Mononuclear cell (primary cell): ENCODE results near the gene CENPP. TPM values are rescaled to one million over a fixed set of nuclear protein-coding genes. Genes with fewer than 3 reads are reported as not detected.

ENCODE experiments used
- H3K27me3 ChIP-seq: 2 replicates; pipeline ENCODE4 v1.6.0; 2011; ENCODE audit warnings: low read length, control low read depth; ENCODE audit not compliant: insufficient read depth
- H3K4me1 ChIP-seq: 2 replicates; pipeline ENCODE4 v1.5.1; 2011; ENCODE audit warnings: mild to moderate bottlenecking, low read length, control low read depth; ENCODE audit not compliant: insufficient read depth
- H3K4me3 ChIP-seq: 2 replicates; pipeline ENCODE4 v1.5.1; 2011; ENCODE audit warnings: mild to moderate bottlenecking, low read length, moderate library complexity
- H3K9me3 ChIP-seq: 2 replicates; pipeline ENCODE4 v1.5.1; 2011; ENCODE audit warnings: low read depth, mild to moderate bottlenecking, control low read depth, low read length
- total RNA-seq: library from RNA; depleted of rRNA; stranded (reverse); fragments of >200 nt; gene quantifications from one replicate; pipeline ENCODE4 v1.2.3, GENCODE V29; 2012

The CENPP gene
- total RNA-seq, 1 donor, result 12.5 TPM

DNA sequence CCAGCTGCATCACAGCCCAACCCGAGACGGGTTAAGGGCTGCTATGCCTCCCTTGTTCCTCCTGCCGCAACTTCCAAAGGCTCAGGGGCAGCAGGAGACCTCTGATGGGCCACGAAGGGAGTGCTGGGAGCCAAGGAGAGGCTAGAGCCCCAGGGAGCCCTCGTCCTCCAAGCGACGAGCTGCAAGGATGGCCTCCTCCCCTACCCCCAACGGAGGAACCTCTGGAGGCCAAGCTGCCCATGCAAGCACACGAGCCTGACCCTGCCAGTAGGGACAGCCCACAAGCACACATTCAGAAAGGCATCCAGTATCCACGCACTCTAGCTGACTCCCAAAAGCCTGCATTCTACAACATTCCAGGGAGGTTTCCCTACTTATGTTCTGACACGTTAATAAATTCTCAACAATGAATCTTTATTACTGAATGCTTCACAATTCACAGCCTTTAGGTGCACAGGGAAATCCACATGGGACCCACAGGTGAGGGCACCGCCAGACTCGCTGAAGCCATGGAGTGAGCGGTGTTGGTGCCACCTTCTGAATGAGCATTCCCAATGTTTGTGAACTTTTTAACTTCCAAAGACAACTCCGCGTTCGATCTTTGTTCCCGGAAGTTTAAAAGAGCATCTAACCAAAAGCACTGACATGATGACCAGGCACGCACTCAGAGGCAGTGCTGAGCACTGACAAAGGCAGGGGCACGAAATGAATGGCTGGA, 315.5 kb downstream of the CENPP start:
- H3K4me1 ChIP-seq, result no peaks in the 10 kb centered on the region
- peaks cover 8% of the 10 kb centered on the region for H3K9me3 ChIP-seq
- no peaks in the 10 kb centered on the region for H3K27me3 ChIP-seq
- H3K4me3 ChIP-seq, result no peak overlapping the region

DNA sequence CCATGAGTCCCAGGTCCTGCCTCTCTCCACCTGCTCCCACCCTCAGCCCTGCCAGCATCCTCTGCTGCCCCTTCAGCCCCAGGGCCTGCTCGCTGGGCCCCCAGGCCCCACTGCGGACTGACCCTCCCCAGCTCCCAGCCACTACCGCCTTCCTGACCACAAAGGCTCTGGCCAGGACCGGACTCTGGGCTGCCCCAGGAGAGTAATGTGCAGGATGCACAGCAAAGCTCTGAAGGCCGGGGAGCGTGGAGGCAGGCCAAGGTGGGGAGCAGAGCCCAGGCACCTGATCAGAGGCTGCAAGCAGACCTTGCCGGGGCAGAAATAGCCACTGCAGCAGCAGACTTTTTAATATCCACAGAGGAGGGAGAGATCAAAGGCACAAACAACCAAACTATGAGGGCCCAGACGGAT, 316.3 kb downstream of the CENPP start:
- no peaks in the 10 kb centered on the region for H3K4me1 ChIP-seq
- H3K4me3 ChIP-seq, result no peak overlapping the region
- peaks cover 10% of the 10 kb centered on the region for H3K9me3 ChIP-seq
- H3K27me3 ChIP-seq, result no peaks in the 10 kb centered on the region

DNA sequence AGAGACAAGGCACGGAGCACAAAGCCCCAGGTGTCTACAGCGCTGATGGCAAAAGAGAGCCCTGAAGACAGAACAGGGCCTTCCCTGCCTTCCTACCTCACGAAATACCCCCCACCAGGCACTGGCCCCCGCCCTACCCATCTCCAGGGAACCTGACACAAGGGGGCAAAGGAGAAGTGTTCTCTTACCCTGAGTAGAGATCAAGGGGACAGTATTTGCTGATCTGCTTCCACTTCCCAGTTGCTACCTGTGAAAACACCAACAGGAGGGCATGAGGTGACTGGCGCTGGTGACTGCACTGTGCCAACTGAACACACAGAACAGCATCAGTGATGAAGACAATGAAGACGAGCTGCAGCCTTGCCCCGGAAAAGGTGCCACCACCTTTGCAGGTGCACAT, 316.8 kb downstream of the CENPP start:
- H3K27me3 ChIP-seq, result no peaks in the 10 kb centered on the region

DNA sequence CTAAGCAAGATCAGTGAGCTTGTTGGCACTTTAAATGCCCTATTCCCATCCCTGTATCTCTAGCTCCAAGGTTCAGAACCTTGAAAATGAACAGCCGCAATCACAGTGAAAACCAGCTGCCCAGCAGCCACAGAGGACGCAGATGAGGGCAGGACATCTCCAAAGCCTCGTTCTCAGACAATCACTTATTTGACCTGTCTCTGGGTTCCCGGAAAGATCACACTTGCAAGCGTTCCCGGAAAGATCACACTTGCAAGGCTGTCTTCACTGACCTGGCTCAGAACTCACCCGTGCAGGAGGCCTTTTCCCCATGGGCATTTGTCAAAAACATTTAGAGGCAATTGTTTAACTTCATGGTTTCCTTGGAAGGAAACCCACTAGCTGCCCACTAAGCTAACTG, 318.5 kb downstream of the CENPP start:
- Histone ChIP-seq H3K27me3 (no peaks in the 10 kb centered on the region), H3K9me3 (peaks cover 10% of the 10 kb centered on the region), H3K4me3 (no peak overlapping the region), H3K4me1 (no peaks in the 10 kb centered on the region)

More for the DNA sequence above, 316.8 kb downstream of the CENPP start:
- Histone ChIP-seq H3K4me3 (no peak overlapping the region), H3K4me1 (no peaks in the 10 kb centered on the region), H3K9me3 (peaks cover 10% of the 10 kb centered on the region)

GRCh38 chr9:92645041-92645440, 319.3 kb downstream of the CENPP start:
- Histone ChIP-seq H3K4me3 (no peak overlapping the region), H3K9me3 (peaks cover 10% of the 10 kb centered on the region), H3K27me3 (no peaks in the 10 kb centered on the region), H3K4me1 (no peaks in the 10 kb centered on the region)

- Histone ChIP-seq H3K4me3 (no peak overlapping the region), H3K9me3 (peaks cover 10% of the 10 kb centered on the region)
Observed at GRCh38 chr9:92647671-92648473, 322.1 kb downstream of the CENPP start.

DNA sequence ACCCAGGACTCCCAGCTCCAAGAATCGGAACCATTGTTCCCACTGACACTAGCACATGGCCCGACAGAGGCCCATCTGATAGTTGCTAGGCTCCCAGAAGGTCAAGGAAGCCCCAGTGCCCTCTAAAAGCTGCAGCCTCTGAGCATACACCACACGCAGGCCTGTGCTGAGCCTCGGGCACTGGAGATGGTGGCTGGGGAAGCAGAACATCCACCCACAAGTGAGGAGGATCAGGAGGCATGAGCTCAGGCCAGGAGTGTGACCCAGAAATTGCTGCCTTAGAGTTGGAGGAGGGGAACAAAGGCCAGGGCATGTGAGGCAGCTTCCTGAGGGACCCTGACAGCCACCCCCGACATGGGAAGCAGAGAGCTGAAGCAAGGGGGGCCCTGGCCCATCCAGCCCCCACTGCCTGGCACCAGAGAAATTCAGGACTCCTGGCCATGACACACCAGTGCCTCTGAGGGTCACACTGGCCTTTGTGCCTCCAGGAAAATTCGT, 322.8 kb downstream of the CENPP start:
- H3K4me1 ChIP-seq, result no peaks in the 10 kb centered on the region
- H3K4me3 ChIP-seq, result no peak overlapping the region
- peaks cover 10% of the 10 kb centered on the region for H3K9me3 ChIP-seq
- no peaks in the 10 kb centered on the region for H3K27me3 ChIP-seq

More at GRCh38 chr9:92647671-92648473, 322.1 kb downstream of the CENPP start:
- Histone ChIP-seq H3K27me3 (no peaks in the 10 kb centered on the region), H3K4me1 (no peaks in the 10 kb centered on the region)

GRCh38 chr9:92649007-92649406, 323.3 kb downstream of the CENPP start:
- Histone ChIP-seq H3K27me3 (no peaks in the 10 kb centered on the region), H3K4me3 (no peak overlapping the region), H3K9me3 (peaks cover 10% of the 10 kb centered on the region), H3K4me1 (no peaks in the 10 kb centered on the region)

GRCh38 chr9:92650296-92650695, 324.5 kb downstream of the CENPP start:
- no peaks in the 10 kb centered on the region for H3K27me3 ChIP-seq
- H3K4me3 ChIP-seq, result no peak overlapping the region
- peaks cover 10% of the 10 kb centered on the region for H3K9me3 ChIP-seq
- no peaks in the 10 kb centered on the region for H3K4me1 ChIP-seq

- Histone ChIP-seq H3K4me3 (no peak overlapping the region), H3K27me3 (no peaks in the 10 kb centered on the region), H3K4me1 (no peaks in the 10 kb centered on the region), H3K9me3 (peaks cover 3% of the 10 kb centered on the region)
Observed at GRCh38 chr9:92650839-92651621, 325.3 kb downstream of the CENPP start.

DNA sequence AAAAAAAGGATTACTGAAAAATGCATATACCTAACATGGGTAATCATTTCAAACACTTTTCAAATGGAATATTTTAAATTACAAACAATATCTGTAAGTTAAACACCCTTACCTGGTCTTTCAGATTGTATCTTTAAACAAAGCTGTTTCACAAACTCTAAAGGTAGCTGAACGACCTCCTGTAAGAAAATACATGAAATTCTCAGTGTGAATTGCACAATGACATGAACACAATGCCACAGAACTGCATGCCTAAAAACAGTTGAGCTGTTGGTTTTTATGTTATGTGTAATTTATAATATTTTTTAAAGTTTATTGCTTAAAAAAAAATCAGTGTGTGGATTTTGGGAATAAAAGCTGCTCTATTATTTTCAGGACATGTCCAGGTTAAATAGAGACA, 326.7 kb downstream of the CENPP start:
- H3K9me3 ChIP-seq, result no peaks in the 10 kb centered on the region
- no peaks in the 10 kb centered on the region for H3K4me1 ChIP-seq
- H3K4me3 ChIP-seq, result no peak overlapping the region
- H3K27me3 ChIP-seq, result no peaks in the 10 kb centered on the region

- Histone ChIP-seq H3K9me3 (no peaks in the 10 kb centered on the region), H3K27me3 (no peaks in the 10 kb centered on the region), H3K4me3 (no peak overlapping the region), H3K4me1 (no peaks in the 10 kb centered on the region)
Observed at GRCh38 chr9:92654481-92655301, 328.9 kb downstream of the CENPP start.

- Histone ChIP-seq H3K27me3 (no peaks in the 10 kb centered on the region), H3K4me1 (no peaks in the 10 kb centered on the region), H3K4me3 (no peak overlapping the region), H3K9me3 (no peaks in the 10 kb centered on the region)
Observed at GRCh38 chr9:92655366-92655765, 329.6 kb downstream of the CENPP start.

DNA sequence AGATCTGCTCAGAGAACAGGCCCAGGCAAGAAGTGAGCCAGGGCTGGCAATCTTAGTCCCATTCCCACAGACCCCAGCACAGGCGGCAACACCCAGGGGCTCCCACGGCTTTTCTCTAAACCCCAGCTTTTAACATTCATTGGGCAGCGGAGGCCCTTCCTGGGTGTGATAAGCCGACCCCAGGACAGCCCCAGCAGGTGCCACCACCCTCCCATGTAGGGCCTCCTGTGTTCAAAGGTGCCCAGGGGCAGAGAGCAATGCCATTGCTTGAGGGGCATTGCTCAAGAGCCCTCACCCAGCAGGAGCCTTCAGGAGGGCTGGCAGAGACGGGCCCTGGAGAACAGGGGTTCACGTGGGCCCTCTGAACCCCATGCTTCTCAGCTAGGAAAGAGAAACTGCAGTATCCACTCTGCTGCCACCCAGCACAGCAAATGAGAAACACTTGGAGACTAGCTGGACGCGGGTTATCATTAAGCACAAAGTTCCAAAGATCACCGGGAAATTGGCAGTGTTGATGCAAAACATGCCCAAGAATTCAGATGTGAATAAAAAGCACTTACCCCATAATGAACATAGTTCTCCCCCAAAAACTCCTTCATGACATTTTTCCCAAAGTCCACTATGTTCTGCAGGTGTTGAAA, 330.3 kb downstream of the CENPP start:
- Histone ChIP-seq H3K27me3 (no peaks in the 10 kb centered on the region), H3K4me3 (no peak overlapping the region), H3K4me1 (no peaks in the 10 kb centered on the region), H3K9me3 (no peaks in the 10 kb centered on the region)
